Measurements from ENCODE around the gene CFAP58. TPM values are rescaled to one million over a fixed set of nuclear protein-coding genes. Genes with fewer than 3 reads are reported as not detected.

Gene CFAP58
- total RNA-seq, 2 donors from 2014 or later = 0.68 to 0.97 TPM

- H3K9me3 ChIP-seq (ENCODE audit: control insufficient read depth, low read length) = no peaks in the 10 kb centered on the region
- TF ChIP-seq CTCF (conservative IDR thresholded peaks at IDR 0.05) = no peak
- no peak overlapping the region for H3K27ac ChIP-seq (ENCODE audit: low read depth, low read length)
- H3K4me1 ChIP-seq (ENCODE audit: control insufficient read depth, insufficient read depth, low read length) = no peaks in the 10 kb centered on the region
- Mint-ChIP-seq H3K9me3 (no peaks in the 10 kb centered on the region), H3K4me3 (no peak overlapping the region), H3K36me3 (ENCODE audit: low read depth) (no peaks in the 10 kb centered on the region), H3K27me3 (ENCODE audit: insufficient read depth) (peaks cover 5% of the 10 kb centered on the region), H3K27ac (no peak overlapping the region), H3K4me1 (peaks cover 5% of the 10 kb centered on the region)
- no peak overlapping the region for H3K4me3 ChIP-seq (ENCODE audit: low read length)
- WGBS, 2 experiments (ENCODE audit: insufficient coverage in 1 of 2, insufficient read length in 1 of 2) = 86 to 96% methylated on average over 3 to 4 of the region's 4 CpGs
- no peak overlapping the region for H3K9ac ChIP-seq (ENCODE audit: extremely low read depth, low read length, poor library complexity, severe bottlenecking)
- H3K27me3 ChIP-seq (ENCODE audit: control insufficient read depth, insufficient read depth, low read length, poor library complexity, severe bottlenecking) = no peaks in the 10 kb centered on the region
- DNase-seq = no peak
- no peaks in the 10 kb centered on the region for H3K36me3 ChIP-seq (ENCODE audit: control insufficient read depth, insufficient read depth, low read length)
These were observed 6.2 kb upstream of the CFAP58 start for GRCh38 chr10:104347295-104348045.

DNA sequence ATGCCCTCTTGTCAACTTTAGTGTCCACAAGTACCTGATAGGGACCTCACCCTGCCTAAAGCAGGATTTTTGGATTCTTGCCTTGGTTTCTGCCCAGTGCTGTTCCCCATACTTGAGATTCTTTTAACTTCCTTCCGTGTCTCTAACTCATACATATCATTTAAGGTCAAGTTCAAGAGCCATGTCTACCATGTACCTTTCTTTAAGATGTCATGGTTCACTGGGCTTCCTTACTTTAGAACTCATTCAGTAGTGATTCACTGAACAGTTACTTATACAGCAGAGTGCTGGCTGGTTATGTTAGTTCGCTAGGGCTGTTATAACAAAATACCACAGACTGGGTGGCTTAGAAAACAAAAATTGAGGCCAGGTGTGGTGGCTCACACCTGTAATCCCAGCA, 5.0 kb upstream of the CFAP58 start:
- TF ChIP-seq CTCF (conservative IDR thresholded peaks at IDR 0.05) = no peak

GRCh38 chr10:104349623-104350126, 4.0 kb upstream of the CFAP58 start:
- WGBS, 2 experiments (ENCODE audit: insufficient coverage in 1 of 2, insufficient read length in 1 of 2) = 58 to 68% methylated on average over 4 to 5 of the region's 5 CpGs
- H3K27ac ChIP-seq (ENCODE audit: low read depth, low read length) = no peak overlapping the region

More for the DNA sequence above, 5.0 kb upstream of the CFAP58 start:
- Histone ChIP-seq H3K36me3 (ENCODE audit: control insufficient read depth, insufficient read depth, low read length) (no peaks in the 10 kb centered on the region), H3K4me1 (ENCODE audit: control insufficient read depth, insufficient read depth, low read length) (no peaks in the 10 kb centered on the region), H3K9ac (ENCODE audit: extremely low read depth, low read length, poor library complexity, severe bottlenecking) (no peak overlapping the region), H3K9me3 (ENCODE audit: control insufficient read depth, low read length) (no peaks in the 10 kb centered on the region), H3K4me3 (ENCODE audit: low read length) (no peak overlapping the region), H3K27me3 (ENCODE audit: control insufficient read depth, insufficient read depth, low read length, poor library complexity, severe bottlenecking) (no peaks in the 10 kb centered on the region), H3K27ac (ENCODE audit: low read depth, low read length) (no peak overlapping the region)
- Mint-ChIP-seq H3K27ac (no peak overlapping the region), H3K4me3 (no peak overlapping the region), H3K27me3 (ENCODE audit: insufficient read depth) (peaks cover 9% of the 10 kb centered on the region), H3K9me3 (no peaks in the 10 kb centered on the region), H3K36me3 (ENCODE audit: low read depth) (no peaks in the 10 kb centered on the region), H3K4me1 (peaks cover 1% of the 10 kb centered on the region)
- no peak for DNase-seq
- 94 to 95% methylated on average over 2 of the region's 2 CpGs for WGBS, 2 experiments (ENCODE audit: insufficient coverage in 1 of 2, insufficient read length in 1 of 2)

More at GRCh38 chr10:104349623-104350126, 4.0 kb upstream of the CFAP58 start:
- peaks cover 11% of the 10 kb centered on the region for H3K27me3 ChIP-seq (ENCODE audit: control insufficient read depth, insufficient read depth, low read length, poor library complexity, severe bottlenecking)
- Mint-ChIP-seq H3K9me3 (no peaks in the 10 kb centered on the region), H3K27ac (no peak overlapping the region), H3K4me1 (peaks cover 1% of the 10 kb centered on the region), H3K4me3 (no peak overlapping the region), H3K27me3 (ENCODE audit: insufficient read depth) (peaks cover 9% of the 10 kb centered on the region), H3K36me3 (ENCODE audit: low read depth) (no peaks in the 10 kb centered on the region)
- H3K9me3 ChIP-seq (ENCODE audit: control insufficient read depth, low read length) = no peaks in the 10 kb centered on the region
- H3K9ac ChIP-seq (ENCODE audit: extremely low read depth, low read length, poor library complexity, severe bottlenecking) = peak overlapping the region; percentile 55
- H3K4me1 ChIP-seq (ENCODE audit: control insufficient read depth, insufficient read depth, low read length) = no peaks in the 10 kb centered on the region
- no peaks in the 10 kb centered on the region for H3K36me3 ChIP-seq (ENCODE audit: control insufficient read depth, insufficient read depth, low read length)
- no peak overlapping the region for H3K4me3 ChIP-seq (ENCODE audit: low read length)
- TF ChIP-seq CTCF (conservative IDR thresholded peaks at IDR 0.05) = no peak
- peak; percentile 70 for DNase-seq
